ENCODE results near the gene TRAPPC4.

The TRAPPC4 gene

DNA sequence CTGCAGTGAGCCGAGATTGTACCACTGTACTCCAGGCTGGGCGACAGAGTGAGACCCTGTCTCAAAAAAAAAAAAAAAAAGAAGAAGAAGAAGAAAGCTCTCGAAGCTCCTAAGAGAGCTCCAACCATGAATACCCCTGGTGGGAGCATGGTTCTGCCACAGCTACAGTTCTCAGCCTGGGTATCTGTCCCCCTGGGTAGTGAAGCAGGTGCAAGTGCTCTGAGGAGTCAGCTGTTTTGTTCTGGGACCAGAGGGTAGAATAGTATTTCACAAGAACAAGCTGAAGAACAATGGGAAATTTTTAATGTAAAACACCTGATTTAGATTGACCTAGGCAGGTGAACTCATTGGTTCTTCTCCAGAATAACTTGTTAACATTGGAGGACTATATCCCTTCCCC is 42.7 kb downstream of the TRAPPC4 start:
- no peak for DNase-seq (ENCODE audit: low read depth in 3 of 3, low spot score in 1 of 3)

DNA sequence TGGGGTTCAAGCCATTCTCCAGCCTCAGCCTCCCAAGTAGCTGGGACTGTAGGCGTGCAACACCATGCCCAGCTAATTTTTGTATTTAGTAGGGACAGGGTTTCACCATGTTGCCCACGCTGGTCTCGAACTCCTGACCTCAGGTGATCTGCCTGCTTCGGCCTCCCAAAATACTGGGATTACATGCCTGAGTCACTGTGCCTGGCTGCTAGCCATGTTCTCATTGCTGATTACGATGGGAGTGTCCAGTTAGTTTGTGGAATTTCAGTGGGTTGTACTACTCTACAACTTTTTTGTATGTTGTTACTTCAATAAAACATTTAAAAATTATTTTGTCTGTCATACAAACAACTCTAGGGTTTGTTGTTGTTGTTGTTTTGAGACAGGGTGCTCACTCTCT is 44.2 kb downstream of the TRAPPC4 start:
- no peak for DNase-seq (ENCODE audit: low read depth in 3 of 3, low spot score in 1 of 3)

DNA sequence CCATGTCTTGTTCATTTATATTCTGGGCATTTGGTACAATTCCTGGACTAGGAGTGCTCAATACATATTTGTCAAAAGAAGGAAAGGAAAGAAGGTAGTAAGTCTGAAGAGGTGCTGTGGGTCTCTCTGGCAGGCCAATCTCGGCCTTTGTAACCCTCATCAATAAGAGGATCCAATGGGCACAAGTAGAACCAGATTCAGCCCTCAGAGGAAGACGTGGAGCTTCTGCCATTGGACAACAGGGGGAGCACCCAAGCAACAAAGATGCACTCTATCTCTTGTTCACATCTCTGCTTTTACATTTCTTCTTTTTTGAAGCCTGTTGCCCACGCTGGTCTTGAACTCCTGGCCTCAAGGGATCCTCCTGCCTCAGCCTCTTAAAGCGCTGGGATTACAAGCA is 46.8 kb downstream of the TRAPPC4 start:
- no peak for DNase-seq (ENCODE audit: low read depth in 3 of 3, low spot score in 1 of 3)

DNA sequence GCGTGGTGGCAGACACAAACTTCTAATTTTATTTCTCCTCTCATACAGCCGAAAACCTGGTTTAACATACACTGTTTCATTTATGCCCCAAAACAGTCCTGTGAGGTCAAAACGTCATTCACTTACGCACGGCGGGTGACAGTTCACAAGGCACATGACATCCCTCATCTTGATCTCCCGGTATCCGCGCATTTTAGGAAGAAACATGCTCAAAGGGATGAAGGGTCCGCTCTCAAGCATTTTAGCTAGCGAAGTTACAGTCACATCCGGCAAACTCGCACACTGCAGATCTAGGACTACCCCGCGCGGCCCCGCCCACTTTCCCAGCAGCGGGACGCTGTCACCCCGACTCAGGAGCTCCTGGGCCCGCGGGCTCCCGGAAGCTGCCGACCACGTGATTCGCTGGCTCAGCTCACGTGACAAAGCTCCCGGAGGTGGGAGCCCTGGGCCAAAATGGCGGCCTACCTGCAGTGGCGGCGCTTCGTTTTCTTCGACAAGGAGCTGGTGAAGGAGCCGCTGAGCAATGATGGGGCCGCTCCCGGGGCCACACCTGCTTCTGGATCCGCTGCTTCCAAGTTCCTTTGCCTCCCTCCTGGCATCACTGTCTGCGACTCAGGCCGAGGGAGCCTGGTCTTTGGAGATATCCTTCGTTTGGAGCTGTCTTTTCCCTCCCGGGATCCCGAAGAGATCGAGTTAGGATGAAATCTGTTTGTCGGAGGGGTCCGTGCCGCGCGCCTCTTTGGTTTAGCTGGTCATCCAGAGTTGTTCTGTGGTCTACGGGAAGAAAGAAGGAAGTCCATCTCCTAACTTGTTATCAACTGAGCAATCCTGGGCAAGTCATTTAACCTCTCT is 49.0 kb downstream of the TRAPPC4 start, which contains the start of gene VPS11:
Gene VPS11, plus strand, starts transcription at position 448 of the 852 bp plus-strand sequence. Its CDS starts 6 bp downstream, at position 454.
- peak; percentile 92 to 95 (median 93) for DNase-seq (ENCODE audit: low read depth in 3 of 3, low spot score in 1 of 3)
